HAP-1 (cell line): ENCODE measurements around the gene FILIP1L.
A peak's percentile ranks its signal among the peaks of the same experiment; 100 is the strongest.

Experiments used
- DNase-seq, 2 experiments: peaks; one replicate each; pipeline ENCODE4 v3.0.0-alpha.2; 2016 to 2020; ENCODE audit warnings: low spot score in 2 of 2
- H3K27me3 ChIP-seq: fragments of 250-450 bp; sonication (Bioruptor Pico); 2 replicates; pipeline ENCODE4 v1.5.1; 2020; ENCODE audit warnings: low read depth, mild to moderate bottlenecking, moderate library complexity
- H3K36me3 ChIP-seq: fragments of 250-450 bp; sonication (Bioruptor Pico); replicated peaks from 2 replicates; pipeline ENCODE4 v1.5.1; 2020; ENCODE audit warnings: mild to moderate bottlenecking
- H3K4me1 ChIP-seq: fragments of 250-450 bp; sonication (Bioruptor Pico); 2 replicates; pipeline ENCODE4 v1.5.1; 2020; ENCODE audit warnings: mild to moderate bottlenecking
- H3K4me3 ChIP-seq: fragments of 250-450 bp; sonication (Bioruptor Pico); 2 replicates; pipeline ENCODE4 v1.5.1; 2020; ENCODE audit warnings: mild to moderate bottlenecking, moderate library complexity
- H3K9me3 ChIP-seq: fragments of 250-450 bp; sonication (Bioruptor Pico); 2 replicates; pipeline ENCODE4 v1.5.1; 2020; ENCODE audit warnings: mild to moderate bottlenecking, moderate library complexity
- in situ Hi-C: fragments of 300-500 bp; cut with MboI; formaldehyde crosslinking; loops from 3 replicates; pipeline ENCODE4 v1.14.3; 2020; ENCODE audit warnings: low sequenced_read_pairs, inconsistent platforms, mixed read lengths

The FILIP1L gene

GRCh38 chr3:99885085-99885484 is 229.2 kb downstream of the FILIP1L start:
- H3K9me3 ChIP-seq = no peaks in the 10 kb centered on the region
- DNase-seq = no peak
- H3K4me3 ChIP-seq = no peak overlapping the region
- no peaks in the 10 kb centered on the region for H3K36me3 ChIP-seq
- in situ Hi-C loops = no loop called here
- H3K4me1 ChIP-seq = no peaks in the 10 kb centered on the region; the same call in none of the 2 replicates
- H3K27me3 ChIP-seq = no peaks in the 10 kb centered on the region

- Histone ChIP-seq H3K4me1 (no peaks in the 10 kb centered on the region; the same call in none of the 2 replicates), H3K9me3 (no peaks in the 10 kb centered on the region), H3K4me3 (no peak overlapping the region), H3K27me3 (no peaks in the 10 kb centered on the region), H3K36me3 (no peaks in the 10 kb centered on the region)
- in situ Hi-C loops = no loop called here
- DNase-seq = peak in 1 of 2 experiments; percentile 41
Observed at GRCh38 chr3:99884484-99884883, 229.8 kb downstream of the FILIP1L start.

GRCh38 chr3:99883693-99884092 is 230.6 kb downstream of the FILIP1L start:
- Histone ChIP-seq H3K36me3 (no peaks in the 10 kb centered on the region), H3K9me3 (no peaks in the 10 kb centered on the region), H3K27me3 (no peaks in the 10 kb centered on the region), H3K4me1 (no peaks in the 10 kb centered on the region; the same call in none of the 2 replicates), H3K4me3 (no peak overlapping the region)
- no peak for DNase-seq
- in situ Hi-C loops = no loop called here

DNA sequence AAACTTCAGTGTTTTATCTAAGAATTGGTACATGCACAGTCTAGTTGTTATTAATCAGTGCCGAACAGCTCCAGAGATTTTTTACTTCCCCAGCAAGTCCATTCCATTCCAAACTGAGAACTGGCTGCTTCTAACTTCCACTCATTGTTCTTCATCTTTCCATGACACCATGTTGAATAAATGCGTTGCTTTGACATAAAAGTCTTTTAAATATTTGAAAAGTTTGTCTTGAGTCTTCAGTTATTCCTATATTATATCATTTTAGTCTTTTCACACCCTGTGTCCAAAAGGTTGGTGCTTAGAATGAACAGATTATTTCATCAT is 231.2 kb downstream of the FILIP1L start:
- in situ Hi-C loops = no loop called here
- H3K36me3 ChIP-seq = no peaks in the 10 kb centered on the region
- no peaks in the 10 kb centered on the region; the same call in none of the 2 replicates for H3K4me1 ChIP-seq
- no peaks in the 10 kb centered on the region for H3K9me3 ChIP-seq
- H3K4me3 ChIP-seq = no peak overlapping the region
- H3K27me3 ChIP-seq = no peaks in the 10 kb centered on the region
- DNase-seq = no peak

GRCh38 chr3:99882436-99883137 is 231.7 kb downstream of the FILIP1L start:
- no peaks in the 10 kb centered on the region for H3K27me3 ChIP-seq

DNA sequence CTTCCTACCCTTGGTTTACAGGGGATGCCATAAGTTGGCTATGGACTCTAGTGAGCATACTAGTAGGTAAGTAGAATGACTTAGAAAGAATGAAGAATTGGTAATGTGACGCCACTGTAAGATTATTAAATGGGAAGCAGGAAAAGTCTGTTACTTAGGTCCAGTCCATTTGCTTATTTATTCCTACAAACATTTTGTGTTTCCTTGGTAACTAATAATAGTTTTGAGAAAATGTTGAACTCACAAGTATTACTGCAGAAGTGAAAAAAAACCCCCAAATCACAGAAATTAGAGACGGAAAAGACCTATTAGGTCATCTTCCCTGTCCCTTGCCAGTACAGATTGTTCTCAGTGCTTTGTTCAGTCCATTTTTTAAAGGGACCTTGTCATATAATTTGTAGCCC is 233.2 kb downstream of the FILIP1L start:
- H3K4me1 ChIP-seq = peaks cover 7% of the 10 kb centered on the region
- in situ Hi-C loops = no loop called here
- H3K9me3 ChIP-seq = no peaks in the 10 kb centered on the region
- H3K27me3 ChIP-seq = no peaks in the 10 kb centered on the region
- DNase-seq = no peak
- no peaks in the 10 kb centered on the region for H3K36me3 ChIP-seq
- no peak overlapping the region for H3K4me3 ChIP-seq

More at GRCh38 chr3:99882436-99883137, 231.7 kb downstream of the FILIP1L start:
- DNase-seq = no peak
- Histone ChIP-seq H3K4me1 (no peaks in the 10 kb centered on the region; the same call in none of the 2 replicates), H3K36me3 (no peaks in the 10 kb centered on the region), H3K4me3 (no peak overlapping the region), H3K9me3 (no peaks in the 10 kb centered on the region)
- in situ Hi-C loops = no loop called here

DNA sequence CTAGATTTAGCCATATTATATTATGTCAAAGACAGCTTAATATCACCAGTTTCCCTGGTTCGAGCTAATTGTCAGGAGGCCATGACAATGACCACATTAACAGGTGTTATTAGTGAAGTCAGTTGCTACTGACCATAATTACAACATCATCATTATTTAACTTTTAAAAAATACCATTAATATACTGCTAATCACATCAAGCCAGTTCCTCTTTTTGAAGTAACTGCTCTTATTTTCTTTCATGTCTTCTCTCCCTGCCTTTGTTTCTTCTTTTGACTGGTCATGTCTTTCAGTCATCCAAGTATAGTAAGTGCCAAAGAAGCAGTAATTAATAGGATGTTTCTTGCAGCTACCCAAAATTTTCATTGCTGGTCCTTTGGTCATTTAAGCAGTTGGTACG is 235.0 kb downstream of the FILIP1L start:
- no peak for DNase-seq
- H3K9me3 ChIP-seq = no peaks in the 10 kb centered on the region
- peaks cover 10% of the 10 kb centered on the region for H3K4me1 ChIP-seq
- H3K36me3 ChIP-seq = no peaks in the 10 kb centered on the region
- in situ Hi-C loops = no loop called here
- H3K4me3 ChIP-seq = no peak overlapping the region
- H3K27me3 ChIP-seq = no peaks in the 10 kb centered on the region

- peaks cover 10% of the 10 kb centered on the region for H3K4me1 ChIP-seq
- H3K27me3 ChIP-seq = no peaks in the 10 kb centered on the region
- no peak overlapping the region for H3K4me3 ChIP-seq
- no peaks in the 10 kb centered on the region for H3K9me3 ChIP-seq
- in situ Hi-C loops = no loop called here
- H3K36me3 ChIP-seq = no peaks in the 10 kb centered on the region
- no peak for DNase-seq
Observed at GRCh38 chr3:99878005-99878404, 236.3 kb downstream of the FILIP1L start.

GRCh38 chr3:99877031-99877579 is 237.2 kb downstream of the FILIP1L start:
- H3K4me3 ChIP-seq = no peak overlapping the region
- in situ Hi-C loops = no loop called here
- H3K36me3 ChIP-seq = no peaks in the 10 kb centered on the region
- peaks cover 10% of the 10 kb centered on the region for H3K4me1 ChIP-seq
- no peaks in the 10 kb centered on the region for H3K27me3 ChIP-seq
- H3K9me3 ChIP-seq = no peaks in the 10 kb centered on the region
- DNase-seq = no peak

DNA sequence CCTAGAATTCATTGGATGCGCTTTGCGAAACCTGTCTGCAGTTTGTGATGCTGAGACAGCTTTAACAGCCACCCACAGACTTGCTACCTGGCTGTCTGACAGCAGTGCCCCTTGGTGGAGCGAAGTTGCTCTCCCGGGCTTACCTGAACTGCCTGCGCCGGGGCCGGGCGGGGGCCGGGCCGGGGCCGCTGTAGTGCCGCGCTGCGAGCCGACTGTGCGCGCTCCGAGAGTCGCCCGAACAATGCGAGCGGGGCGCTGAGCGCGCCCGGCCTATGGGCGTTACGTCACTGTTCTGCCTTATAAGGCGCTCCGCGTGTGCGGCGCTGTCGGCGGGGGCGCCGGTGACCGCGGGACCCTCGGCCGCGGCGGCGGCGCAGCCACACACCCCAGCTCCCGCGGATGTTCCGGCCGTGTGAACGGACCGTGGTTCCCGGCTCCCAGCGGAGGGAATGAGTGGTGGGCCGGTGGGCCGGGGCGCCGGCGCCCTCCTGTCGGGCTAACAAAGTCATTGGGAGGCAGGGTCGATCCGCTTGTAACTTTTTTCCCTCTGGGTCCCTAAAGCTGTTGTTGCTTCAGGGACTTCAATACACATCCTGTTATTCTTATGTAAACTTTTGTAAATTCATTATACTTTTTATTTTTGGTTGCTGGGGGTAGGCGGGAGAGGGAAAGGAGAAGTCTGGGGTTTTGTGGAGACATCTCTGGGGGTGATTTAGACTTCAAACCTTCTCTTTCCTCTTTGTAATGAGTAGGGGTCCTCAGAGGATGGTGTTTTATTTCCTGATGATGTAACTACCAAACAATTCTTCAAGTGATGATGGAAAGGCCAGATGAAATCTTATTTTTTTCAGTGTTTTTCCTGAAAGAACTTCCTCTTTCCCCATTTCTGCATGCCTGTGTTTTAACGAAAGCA is 238.1 kb downstream of the FILIP1L start:
- no peaks in the 10 kb centered on the region for H3K9me3 ChIP-seq
- no peaks in the 10 kb centered on the region for H3K36me3 ChIP-seq
- in situ Hi-C loops = no loop called here
- peak; percentile 56 to 80 for DNase-seq
- peak overlapping the region; percentile 34 for H3K4me3 ChIP-seq
- no peaks in the 10 kb centered on the region for H3K27me3 ChIP-seq
- peaks cover 10% of the 10 kb centered on the region for H3K4me1 ChIP-seq

- Histone ChIP-seq H3K36me3 (no peaks in the 10 kb centered on the region), H3K4me3 (peak overlapping the region; percentile 34), H3K27me3 (no peaks in the 10 kb centered on the region), H3K9me3 (no peaks in the 10 kb centered on the region), H3K4me1 (peaks cover 10% of the 10 kb centered on the region)
- DNase-seq = no peak
- in situ Hi-C loops = no loop called here
Observed at GRCh38 chr3:99875581-99875928, 238.7 kb downstream of the FILIP1L start.

DNA sequence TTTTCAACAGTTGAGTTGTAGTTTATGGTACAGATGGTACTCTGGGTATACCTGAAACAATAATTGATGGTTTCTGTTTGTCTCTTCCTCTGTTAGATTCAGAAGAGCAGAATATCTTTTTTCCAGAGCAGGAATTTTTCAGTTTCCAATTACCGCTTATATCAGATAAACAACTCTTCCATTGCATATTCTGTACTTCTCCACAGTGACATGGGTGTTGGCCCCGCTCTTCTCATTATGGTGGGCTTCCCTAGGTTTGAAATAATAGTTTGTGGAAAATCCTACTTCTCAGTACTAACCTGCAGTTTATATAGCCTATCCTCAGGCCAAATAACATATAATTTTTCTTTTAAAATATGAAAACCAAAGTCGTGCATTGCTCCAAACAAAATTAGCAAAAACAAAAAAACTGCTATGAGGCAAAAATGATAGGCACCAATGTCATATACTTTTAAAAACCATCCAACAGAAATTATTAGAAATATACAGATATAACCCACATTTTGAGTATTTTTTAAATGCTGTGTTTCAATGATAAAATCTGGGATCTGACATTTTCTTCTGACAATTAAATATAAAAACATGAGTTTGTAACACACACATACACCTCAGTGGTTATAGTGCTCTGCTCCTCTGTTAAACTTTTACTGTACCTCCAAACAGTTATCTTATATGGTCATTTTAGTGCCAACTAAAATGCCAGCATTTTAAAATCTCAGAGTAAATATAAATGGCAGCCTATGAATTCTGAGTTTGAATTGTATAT is 239.9 kb downstream of the FILIP1L start:
- peaks cover 10% of the 10 kb centered on the region for H3K4me1 ChIP-seq
- no peaks in the 10 kb centered on the region for H3K9me3 ChIP-seq
- H3K36me3 ChIP-seq = no peaks in the 10 kb centered on the region
- no peaks in the 10 kb centered on the region for H3K27me3 ChIP-seq
- no peak for DNase-seq
- H3K4me3 ChIP-seq = no peak overlapping the region
- in situ Hi-C loops = no loop called here

GRCh38 chr3:99873269-99874102 is 240.8 kb downstream of the FILIP1L start:
- H3K9me3 ChIP-seq = no peaks in the 10 kb centered on the region
- in situ Hi-C loops = no loop called here
- H3K4me1 ChIP-seq = peaks cover 10% of the 10 kb centered on the region
- H3K4me3 ChIP-seq = no peak overlapping the region
- no peaks in the 10 kb centered on the region for H3K27me3 ChIP-seq
- no peaks in the 10 kb centered on the region for H3K36me3 ChIP-seq
- no peak for DNase-seq
